KG1 (cell line): ENCODE data around the gene CWC22.
"Not testable (repeated sequence)": the region's sequence is repeated elsewhere in the genome, so short reads cannot be mapped to it uniquely, and the experiment has no call there.

Source experiments
- DNase-seq: peaks from one replicate; lab custom pipeline; 2025; lab: John Stamatoyannopoulos, UW

The CWC22 gene

DNA sequence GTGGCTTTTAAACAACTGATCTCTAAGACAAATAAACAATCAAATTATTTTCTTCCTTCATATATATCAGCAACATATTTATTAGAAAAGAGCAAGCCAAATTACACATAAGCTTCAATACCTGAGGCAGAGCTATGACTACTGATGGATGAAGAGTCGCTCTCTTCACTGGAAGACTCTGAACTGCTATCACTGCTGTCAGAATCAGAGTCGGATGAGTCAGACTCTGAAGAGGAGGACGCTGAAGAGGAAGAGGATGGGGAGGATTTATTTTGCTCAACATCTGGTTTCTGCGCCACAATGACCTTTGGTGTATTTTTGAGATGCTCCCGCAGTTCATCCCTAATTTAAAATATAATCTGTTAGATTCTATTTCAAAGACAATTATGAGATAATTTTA lies 56.7 kb downstream of the CWC22 start:
- DNase-seq: no peak

DNA sequence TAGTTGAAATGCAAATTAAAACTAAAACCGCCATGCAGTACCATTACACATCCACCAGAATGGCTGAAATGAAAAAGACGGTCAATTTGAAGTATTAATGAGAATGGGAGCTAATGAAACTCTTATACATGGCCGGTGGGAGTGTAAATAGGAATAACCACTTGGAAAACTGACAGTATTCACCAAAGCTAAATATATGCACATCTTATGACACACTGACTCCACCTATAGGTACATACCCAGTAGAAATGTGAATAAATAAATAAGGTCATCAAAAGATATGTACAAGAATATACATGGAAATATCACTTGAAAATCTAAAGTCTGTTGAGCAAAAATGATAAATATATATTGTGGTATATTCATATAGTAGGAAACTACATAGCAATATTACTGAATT lies 57.7 kb downstream of the CWC22 start:
- no peak for DNase-seq

DNA sequence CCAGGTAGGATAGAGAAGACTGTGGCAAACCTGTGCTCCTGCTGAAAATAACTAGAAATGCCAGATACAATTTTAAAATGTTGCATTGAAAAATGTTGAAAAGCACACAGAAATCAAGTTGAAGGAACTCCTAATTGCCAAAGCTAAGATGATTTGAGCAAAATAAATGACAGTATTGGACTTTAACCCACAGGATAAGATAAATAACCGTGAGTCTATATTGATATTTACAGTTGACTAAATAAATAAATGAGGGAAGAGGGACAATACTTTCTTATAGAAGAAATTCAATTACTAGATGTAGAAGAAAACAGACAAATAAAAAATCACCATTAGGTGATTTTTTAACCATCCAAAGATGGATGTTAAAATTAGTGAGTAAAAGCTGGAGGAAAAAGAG lies 59.0 kb downstream of the CWC22 start:
- no peak for DNase-seq

DNA sequence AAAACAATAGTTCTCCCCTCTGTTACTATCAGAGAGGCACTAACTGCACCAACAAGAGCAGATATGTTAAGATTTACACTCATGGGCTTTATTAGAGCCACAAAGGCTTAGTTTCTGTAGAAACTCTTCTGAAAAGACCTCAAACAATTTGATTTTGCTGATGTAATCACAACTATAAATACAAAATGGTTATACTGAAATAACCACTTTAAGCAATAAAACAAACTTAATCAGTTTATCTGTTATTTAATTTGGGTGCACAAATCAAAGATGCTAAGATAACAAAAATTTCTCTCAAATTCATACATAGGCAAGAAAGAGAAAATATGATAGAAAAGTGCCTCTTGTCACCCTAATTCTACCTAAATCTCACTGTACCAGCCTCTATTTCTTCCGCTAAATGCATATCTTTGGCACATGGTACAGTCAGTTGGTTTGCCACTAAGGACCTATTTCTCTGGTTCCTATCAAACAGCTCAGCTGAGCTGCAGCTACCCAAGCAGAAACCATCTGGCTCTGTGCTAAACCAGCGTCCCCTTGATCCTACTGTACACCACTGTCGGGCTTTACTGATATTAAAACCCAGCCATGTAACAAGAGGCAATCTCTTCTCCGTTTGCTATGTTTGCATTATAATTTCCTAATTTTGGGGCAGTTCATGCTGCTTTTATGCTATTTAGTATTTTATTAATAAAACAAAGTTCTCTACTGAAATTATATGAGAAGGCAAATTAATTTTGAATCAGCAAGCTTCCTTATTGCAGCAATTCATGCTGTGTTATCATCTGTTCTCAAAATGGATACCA lies 60.1 kb downstream of the CWC22 start:
- DNase-seq: no peak

DNA sequence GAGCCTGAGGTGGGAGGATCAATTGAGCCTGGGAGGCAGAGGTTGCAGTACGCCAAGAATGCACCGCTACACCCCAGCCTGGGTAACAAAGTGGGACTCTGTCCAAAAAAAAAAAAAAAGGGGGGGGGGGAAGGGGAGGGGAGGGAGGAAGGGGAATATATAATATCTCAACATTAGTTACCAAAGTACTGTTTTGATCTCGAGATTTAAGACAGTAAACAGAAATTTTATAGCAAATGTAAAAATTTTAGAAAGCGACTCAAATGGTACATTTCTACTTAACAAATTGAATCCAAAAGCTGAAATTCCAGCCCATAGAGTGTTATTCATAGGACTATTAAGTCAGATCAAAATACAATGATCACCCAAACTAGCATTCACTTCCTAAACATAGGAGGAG lies 60.8 kb downstream of the CWC22 start:
- DNase-seq: no peak

DNA sequence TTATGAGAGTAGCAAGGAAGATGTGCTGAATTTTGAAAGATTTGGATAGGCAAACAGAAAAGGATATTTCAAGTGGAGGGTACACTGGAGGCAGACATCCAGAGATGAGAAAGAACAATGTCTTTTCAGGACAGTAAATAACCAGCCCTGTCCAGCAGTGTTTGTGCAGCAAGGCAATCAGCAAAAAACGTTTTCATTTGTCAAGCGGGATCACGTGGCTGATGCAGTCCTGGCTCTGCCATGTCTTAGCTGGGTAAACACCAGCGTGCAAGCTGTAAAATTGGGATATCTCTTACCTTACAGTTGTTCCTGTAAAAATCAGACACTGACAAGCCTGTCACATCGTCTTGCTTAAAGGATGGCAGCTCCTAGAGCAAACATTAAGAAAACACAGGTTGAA lies 67.8 kb downstream of the CWC22 start:
- no peak for DNase-seq

DNA sequence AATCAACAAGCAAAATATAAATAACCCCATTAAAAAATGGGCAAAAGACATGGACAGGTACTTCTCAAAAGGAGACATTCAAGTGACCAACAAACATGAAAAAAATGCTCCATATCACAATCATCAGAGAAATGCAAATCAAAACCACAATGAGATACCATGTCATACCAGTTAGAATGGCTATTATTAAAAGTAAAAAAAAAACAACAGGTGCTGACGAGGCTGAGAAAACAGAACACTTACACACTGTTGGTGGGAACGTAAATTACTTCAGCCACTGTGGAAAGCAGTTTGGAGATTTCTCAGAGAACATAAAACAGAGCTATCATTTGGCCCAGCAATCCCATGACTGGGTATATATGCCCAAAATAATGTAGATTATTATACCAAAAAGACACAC lies 69.1 kb downstream of the CWC22 start:
- DNase-seq: no peak

DNA sequence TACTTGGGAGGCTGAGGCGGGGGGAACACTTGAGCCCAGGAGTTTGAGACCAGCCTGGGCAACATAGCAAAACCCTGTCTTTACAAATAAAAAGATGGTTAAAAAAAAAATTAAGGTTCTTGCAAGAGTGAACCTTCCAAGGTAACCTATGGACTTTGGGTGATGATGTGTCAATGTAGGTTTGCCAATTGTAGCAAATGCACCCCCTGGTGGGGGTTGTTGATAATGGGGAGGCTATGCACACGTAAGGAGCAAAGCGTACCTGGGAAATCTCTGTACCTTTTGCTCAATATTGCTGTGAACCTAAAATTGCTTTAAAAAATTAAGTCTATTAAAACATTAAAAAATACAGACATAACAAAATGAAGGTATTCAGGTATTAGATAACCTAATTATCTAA lies 70.4 kb downstream of the CWC22 start:
- no peak for DNase-seq

DNA sequence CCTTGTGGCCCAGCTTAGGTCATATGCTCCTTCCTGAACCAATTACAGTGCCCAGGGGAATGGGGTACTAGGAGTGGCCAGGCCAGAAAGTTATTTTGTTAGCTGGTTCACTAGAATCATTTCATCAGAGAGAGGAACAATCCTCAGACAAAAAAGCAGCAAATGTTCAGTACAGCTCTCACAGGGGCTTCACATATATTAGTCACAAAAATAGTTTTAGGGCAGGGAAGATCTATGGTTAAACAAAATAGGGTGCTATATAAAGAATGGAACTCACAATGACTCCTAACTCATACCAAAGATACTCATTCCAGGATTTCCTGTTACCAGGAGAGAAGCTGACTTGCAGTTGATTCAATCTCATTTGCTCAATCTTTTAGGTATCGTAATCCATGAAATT lies 71.0 kb downstream of the CWC22 start:
- DNase-seq: no peak

DNA sequence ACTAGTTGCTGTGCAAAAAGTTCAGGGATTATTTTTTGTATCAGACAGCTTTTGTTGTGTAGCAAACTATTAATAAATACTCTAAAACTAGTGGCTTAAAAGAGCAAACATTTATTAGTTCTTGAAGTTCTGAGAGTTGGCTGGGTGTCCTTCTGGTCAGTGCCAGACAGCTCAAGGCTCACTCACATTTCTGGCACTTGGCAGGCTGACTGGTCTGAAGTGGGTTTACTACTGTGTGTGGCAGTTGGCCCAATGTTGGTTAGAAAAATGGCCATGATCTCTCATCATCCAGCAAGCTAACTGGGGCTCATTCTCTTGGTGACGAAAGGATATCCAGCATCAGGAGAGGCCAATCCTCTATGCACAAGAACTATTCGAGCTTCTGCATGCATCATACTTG lies 74.3 kb downstream of the CWC22 start:
- DNase-seq: no peak

DNA sequence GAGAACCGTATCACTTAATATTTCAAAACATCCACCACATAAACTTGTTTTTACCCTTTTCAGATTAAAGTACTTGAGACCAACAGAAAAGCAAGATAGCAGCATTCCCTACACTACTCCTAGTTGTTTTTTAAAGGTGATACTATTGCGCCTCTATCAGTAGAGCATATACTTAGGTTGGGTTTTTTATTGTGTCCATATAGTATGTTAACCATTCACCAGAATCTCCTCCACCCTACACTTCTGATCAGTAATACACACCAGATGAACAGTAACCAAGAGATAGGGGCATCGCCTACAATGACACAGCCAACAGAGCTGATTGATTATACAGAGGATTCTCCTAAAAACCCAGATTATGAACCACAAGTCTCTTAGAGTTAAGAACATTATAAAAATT lies 75.6 kb downstream of the CWC22 start:
- no peak for DNase-seq

DNA sequence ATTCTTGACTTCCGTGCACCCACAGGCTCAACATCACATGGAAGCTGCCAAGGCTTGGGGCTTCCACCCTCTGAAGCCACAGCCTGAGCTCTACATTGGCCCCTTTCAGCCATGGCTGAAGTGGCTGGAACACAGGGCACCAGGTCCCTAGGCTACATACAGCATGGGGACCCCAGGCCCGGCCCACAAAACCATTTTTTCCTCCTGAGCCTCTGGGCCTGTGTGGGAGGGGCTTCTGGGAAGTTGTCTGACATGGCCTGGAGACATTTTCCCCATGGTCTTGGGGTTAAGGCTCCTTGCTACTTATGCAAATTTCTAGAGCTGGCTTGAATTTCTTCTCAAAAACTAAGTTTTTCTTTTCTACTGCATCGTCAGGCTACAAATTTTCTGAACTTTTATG lies 77.1 kb downstream of the CWC22 start:
- not testable (repeated sequence) for DNase-seq

DNA sequence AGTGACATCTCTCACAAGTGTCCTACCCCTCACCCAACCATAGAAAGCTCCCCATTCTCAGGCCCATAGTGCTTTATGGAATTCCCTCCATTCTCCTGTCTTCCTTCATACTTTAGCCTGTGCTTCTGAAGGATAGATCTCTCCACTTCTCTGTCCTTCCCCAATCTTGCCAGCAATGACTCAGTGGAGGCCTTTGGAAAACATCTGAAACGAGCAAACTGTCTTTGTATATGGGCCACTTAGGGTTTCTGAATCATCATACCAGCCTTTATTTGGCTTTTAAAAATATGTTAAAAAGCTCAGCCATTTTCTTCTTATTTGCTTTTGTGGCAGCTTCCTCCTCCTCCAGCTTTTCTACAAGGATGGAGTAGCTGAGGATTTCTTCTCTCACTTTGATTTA lies 80.1 kb downstream of the CWC22 start:
- no peak for DNase-seq

DNA sequence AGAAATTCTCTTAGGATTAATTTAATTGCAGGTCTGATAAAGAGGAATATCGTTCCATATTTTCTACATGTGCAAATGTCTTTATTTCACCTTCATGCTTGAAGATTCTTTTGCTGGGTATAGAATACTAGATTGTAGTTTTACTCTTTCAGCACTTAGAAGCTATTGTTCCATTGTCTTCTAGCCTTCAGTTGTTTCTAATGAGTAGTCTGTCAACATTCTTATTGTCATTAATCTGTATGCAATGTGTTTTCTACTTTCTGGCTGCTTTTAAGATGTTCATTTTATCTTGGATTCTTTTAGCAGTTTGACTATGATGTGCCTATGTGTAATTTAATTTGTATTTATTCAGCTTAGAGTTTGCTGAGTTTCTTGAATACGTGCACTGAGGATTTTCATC lies 81.4 kb downstream of the CWC22 start:
- DNase-seq: no peak

DNA sequence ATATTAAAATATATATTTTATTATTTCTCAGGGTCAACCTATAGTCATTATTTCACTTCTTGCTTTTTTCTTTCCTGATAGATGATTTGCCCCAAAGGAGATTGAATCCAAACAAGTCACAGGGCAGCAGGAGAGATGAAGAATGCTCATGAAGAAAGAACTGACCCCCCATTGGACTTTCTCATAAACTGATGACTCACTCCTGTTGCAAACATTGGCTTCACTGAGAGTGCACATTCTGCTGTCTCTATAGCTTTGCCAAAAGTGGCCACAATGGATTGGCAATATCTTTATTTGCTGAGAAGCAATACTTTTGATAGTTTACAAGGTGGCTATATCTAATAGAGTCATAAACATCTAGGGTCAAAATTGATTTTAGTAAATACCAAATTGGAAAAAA lies 89.8 kb downstream of the CWC22 start:
- DNase-seq: no peak

DNA sequence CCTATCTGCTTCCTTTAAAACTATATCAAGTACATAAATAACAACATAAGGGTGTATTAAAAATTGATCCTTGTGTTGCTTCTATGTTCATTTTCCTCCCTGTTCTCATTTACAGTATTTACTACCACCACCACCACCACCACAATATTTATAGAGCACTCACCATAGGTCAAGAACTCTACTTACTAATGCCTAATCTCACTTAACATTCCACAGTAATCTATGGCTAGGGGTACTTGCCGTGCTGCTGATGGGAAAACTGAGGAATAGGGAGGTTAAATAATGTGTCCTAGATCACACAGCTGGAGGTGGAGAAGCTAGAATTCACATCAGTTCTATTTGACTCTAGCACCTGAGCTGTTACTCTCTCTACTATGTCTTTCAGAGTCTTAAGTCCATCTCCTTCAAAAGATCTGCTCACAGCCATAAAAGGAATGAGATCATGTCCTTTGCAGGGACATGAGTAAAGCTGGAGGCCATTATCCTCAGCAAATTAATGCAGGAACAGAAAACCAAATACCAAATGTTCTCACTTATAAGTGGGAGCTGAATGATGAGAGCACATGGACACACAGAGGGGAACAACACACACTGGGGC lies 91.6 kb downstream of the CWC22 start:
- no peak for DNase-seq

DNA sequence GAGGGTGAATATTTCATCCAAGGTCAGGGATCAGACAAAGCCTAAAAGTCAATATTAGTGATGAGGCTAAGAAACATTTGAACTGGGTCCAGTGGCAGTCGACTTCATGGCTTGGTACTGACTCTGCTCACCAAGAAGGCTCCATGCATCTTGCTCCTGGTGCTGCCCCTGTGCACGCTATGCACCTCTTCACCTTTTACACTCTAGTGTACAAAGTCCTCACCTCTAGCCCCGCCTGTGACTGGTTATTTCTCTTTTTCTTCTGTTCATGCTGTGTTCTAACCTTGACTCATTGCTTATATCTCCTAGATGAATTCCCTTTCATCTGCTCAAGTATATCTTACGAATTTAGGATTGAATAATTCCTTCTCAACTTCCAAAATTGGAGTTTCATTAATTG lies 93.3 kb downstream of the CWC22 start:
- DNase-seq: no peak

DNA sequence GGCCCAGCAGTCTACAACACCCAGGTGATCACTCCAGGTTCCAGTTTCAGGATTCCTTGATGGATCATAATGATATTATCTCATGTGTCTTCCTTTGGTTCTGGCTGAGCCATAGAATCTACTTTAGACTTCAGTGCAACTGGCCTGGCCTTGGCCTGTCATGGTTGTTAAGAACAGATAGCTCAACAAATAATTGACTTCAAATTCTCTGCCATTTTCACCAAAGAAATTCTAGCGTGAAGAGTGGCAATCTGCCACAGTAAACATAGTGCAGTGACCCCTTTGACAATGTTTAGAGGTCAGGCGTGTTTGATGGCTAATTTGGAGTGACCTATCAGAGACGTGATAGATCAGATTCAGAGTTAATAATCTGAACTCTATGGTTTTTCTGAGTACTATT lies 95.5 kb downstream of the CWC22 start:
- no peak for DNase-seq

DNA sequence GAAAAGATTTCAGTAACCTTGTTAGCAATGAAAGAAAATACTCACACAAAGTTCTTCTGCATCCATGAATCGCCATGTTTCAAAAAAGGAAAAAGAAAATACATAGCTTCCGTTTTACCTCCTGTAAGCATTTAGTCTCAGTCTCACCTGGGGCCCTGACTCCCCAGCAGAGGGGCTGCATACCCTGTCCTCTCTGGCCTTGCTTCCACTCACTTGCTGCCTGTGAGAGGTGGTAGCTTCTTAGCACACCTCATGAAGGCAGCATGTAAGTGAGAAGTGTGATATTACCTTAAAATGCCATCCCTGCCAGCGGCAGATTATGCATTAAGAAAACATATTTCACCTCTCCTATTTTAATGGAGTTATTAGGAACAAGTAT lies 96.4 kb downstream of the CWC22 start:
- no peak for DNase-seq

DNA sequence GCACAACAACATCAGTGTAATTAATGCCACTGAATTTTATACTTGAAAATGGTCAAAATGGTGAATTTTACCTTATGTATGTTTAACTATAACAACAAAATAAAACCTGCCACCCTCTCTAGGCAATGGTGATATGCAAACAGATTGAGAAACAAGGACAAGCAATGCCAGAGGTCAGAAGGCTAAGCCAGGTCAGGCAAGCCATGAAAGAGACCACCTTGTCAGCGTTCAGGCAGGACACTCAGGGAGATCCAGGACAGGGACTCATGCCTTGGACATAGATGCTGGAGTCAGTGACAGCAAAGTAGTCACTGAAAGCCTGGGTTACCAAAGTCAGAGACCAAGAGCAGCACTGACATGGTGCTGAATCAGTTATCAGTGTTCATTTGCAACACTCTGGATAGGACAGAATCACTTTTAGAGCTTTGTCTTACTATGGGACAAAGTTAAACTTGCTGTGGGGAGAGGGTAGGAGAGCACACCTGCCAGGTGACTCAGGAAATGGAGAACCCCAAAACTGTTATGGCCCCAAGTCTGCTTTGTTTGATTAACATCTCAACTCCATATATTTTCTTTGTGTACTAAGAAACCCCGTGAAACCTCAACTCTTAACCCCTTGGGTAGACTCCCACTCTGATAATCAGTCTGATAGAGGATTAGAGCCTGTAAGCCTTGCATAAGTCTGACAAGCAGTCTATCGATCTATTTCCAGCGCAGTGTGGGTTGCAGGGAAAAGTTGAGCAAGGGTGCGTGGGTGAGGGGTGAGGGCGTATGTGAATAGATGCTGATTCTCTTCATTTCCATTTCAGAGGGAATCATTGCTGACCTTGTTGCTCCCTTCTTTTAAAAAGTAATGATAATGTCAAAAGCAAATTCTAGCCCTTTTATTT lies 97.0 kb downstream of the CWC22 start:
- DNase-seq: no peak

DNA sequence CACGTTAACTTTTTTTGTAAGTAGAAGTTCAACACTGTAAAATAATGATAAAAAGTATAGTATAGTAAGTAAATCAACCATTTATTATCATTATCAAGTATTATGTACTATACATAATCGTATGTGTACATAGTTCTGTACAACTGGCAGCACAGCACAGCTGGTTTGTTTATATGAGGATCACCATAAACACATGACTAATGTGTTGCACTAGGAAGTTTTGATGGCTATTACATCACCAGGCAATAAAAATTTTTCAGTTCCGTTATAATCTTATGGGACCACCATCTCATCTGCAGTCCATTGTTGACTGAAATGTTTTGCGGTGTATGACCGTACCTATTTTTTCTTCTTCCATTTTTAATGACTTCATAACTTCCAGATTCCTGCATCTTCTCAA lies 106.4 kb downstream of the CWC22 start:
- DNase-seq: no peak

DNA sequence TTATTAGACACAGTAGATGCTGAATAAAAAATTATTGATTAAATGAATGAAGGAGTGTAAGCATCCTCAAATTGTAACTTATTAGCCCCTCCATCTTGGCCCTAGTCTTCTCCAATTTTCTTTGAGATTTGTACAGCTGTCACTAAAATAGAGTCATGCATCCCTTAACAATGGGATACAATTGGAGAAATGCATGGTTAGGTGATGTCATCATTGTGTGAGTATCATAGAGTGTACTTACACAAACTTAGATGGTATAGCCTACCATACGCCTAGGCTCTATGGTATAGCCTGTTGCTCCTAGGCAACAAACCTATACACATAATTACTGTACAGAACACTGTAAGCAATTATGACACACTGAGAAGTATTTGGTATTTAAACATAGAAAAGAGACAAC lies 107.4 kb downstream of the CWC22 start:
- DNase-seq: no peak

DNA sequence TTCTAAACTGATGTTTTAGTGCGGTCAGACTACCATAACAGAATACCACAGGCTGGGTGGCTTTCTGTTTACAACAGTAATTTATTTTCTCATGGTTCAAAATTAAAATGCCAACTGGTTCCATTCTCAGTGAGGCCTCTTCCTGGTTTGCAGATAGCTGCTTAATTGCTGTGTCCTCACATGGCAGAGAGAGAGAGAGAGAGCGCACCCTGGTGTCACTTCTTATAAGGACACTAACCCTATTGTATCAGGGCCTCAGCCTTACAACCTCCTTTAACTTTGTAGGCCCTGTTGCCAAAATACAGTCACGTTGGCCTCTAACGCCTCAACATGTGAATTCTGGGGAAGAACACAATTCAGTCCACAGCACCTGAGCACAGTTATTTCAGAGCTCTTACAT lies 108.2 kb downstream of the CWC22 start:
- DNase-seq: no peak
